GM12872 (cell line): ENCODE measurements around the gene INPP5A.

Experiments used
- CTCF ChIP-seq: IDR thresholded peaks from 3 replicates; pipeline ENCODE4 v1.5.1; 2011; ENCODE audit warnings: low read depth, mild to moderate bottlenecking, low read length, moderate library complexity; ENCODE audit not compliant: insufficient read depth

Gene INPP5A

GRCh38 chr10:132653721-132654120, 116.1 kb downstream of the INPP5A start:
- TF ChIP-seq CTCF: no peak

- TF ChIP-seq CTCF: no peak
These were observed 116.6 kb downstream of the INPP5A start for GRCh38 chr10:132654121-132654571.

GRCh38 chr10:132654708-132655661, 117.4 kb downstream of the INPP5A start:
- TF ChIP-seq CTCF: peak; percentile 90

- TF ChIP-seq CTCF: no peak
These were observed 118.1 kb downstream of the INPP5A start for GRCh38 chr10:132655735-132656134.

GRCh38 chr10:132656283-132657126, 118.9 kb downstream of the INPP5A start:
- TF ChIP-seq CTCF: no peak

- no peak for TF ChIP-seq CTCF
These were observed 119.6 kb downstream of the INPP5A start for GRCh38 chr10:132657127-132657706.

- no peak for TF ChIP-seq CTCF
These were observed 120.2 kb downstream of the INPP5A start for GRCh38 chr10:132657748-132658147.
